SW480 (cell line): ENCODE data around the gene PYDC2.
"Not testable (repeated sequence)": the region's sequence is repeated elsewhere in the genome, so short reads cannot be mapped to it uniquely, and the experiment has no call there.

Experiments used
- DNase-seq: peaks from one replicate; pipeline ENCODE4 v3.0.0-alpha.2; 2016; ENCODE audit warnings: low spot score

The PYDC2 gene

GRCh38 chr3:191470545-191470944 lies 9.6 kb downstream of the PYDC2 start:
- no peak for DNase-seq

DNA sequence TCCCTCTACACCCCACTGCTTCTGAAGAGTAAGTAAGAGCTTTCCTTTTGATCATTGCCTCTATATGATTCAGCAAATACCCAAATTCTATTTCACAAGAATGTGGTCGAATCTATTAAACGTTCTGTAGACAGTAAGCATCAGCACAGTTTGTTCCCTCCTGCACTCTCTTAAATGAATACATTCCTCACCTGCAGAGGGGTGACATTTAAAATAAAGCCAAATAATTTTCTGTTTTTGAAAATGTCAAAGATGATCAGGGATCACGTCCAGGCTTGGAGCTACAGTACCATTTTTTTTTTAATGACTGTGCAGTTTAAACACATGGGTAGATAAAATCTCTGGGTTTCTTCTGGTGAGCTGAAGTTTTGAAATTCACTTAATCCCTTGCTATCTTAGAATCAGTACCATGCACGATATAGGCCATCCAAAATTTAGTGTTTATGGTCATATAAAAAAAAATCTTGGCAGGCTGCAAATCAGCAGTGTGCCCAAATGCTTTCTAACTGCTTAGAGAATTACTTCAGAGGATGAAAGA lies 12.8 kb downstream of the PYDC2 start:
- DNase-seq, result no peak

DNA sequence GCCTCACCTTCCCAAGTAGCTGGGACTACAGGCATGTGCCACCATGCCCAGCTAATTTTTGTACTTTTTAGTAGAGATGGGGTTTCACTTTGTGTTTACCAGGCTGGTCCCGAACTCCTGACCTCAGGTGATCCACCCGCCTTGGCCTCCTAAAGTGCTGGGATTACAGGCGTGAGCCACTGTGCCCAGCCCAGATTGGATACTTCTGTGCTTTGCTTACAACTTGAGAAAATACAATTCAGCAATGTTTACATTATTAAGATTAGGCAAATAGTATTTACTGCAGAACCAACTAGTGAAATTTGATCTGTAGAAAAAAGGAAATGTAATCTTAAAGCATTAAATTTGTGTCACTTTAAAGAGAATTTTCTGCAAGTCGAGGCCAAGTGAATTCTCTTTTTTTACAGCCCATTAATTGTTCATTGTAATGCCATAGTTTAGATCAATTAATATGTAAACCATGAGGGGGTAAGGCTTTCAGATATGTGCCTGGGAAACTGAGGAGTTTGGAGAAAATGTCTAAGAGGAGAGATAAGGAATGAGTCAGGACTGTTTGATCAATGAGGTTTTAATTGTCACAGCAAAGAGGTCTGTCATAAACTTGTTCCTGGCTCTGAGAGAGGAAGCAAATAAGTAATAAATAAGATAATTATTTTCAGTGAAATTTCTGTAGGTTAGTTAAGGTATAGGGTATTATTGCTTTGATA lies 15.3 kb downstream of the PYDC2 start:
- no peak for DNase-seq

DNA sequence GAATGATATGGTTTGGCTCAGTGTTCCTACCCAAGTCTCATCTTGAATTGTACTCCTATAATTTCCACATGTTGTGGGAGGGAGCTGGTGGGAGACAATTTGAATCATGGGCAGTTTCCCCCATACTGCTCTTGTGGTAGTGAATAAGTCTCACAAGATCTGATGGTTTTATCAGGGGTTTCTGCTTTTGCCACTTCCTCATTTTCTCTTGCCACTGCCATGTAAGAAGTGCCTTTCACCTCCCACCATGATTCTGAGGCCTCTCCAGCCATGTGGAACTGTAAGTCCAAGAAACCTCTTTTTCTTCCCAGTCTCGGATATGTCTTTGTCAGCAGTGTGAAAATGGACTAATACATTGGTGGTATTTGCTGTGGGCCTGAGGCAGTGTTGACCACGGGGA lies 23.0 kb downstream of the PYDC2 start:
- not testable (repeated sequence) for DNase-seq

DNA sequence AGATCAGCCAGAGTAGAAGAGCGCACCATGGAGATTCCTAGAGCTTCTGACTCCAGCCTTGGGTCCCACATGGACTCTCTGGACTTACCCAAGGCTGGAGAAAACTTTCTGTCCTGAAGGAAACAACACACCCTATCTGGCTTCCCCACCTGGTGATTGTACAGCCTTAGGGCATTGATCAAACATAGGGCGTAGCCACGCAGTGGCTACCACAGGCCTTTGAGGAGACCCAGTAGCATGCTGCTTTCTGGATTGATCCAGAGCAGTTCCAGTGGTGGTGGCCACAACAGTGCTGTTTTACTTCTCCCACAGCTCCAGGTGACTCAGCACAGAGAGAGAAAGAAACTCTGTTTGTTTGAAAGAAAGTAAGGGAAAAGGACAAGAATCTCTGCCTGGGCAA lies 23.5 kb downstream of the PYDC2 start:
- DNase-seq, result no peak

DNA sequence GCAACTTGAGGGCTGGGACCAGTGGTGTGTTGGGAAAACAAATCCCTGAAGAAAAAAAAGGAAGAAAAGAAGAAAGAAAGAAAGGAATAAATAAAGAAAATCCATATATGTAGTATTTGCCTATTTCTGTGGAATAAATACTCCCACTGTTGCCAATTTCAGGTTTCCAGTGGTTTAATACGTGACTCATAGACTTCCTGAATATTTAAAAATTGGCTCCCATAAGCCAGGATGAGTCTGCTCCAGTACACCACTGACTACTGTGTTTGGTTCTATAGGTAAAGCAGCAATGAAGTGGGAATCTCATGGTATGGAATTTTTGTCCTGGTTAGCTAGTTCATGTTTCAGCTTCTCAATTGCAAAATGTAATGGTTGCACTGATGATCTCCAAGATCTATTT lies 31.6 kb downstream of the PYDC2 start:
- DNase-seq, result no peak

DNA sequence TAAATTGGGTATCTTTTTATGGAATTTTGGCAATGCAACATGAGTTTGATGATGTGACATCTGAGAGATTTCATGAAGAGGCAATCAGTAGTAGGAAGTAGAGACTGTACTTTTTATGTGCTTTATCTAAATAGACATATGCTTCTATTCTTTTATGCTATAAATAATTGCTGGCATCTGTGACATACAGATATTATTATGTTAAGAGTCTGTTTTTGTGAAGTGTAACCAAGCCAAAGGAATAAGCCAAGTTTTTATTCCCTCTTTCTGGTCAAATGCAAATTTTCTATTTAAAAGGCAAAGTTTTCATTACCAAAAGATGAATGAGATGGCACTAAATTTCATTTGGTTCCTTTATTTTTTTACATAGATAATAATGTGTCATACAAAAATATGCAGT lies 32.4 kb downstream of the PYDC2 start:
- DNase-seq, result no peak

DNA sequence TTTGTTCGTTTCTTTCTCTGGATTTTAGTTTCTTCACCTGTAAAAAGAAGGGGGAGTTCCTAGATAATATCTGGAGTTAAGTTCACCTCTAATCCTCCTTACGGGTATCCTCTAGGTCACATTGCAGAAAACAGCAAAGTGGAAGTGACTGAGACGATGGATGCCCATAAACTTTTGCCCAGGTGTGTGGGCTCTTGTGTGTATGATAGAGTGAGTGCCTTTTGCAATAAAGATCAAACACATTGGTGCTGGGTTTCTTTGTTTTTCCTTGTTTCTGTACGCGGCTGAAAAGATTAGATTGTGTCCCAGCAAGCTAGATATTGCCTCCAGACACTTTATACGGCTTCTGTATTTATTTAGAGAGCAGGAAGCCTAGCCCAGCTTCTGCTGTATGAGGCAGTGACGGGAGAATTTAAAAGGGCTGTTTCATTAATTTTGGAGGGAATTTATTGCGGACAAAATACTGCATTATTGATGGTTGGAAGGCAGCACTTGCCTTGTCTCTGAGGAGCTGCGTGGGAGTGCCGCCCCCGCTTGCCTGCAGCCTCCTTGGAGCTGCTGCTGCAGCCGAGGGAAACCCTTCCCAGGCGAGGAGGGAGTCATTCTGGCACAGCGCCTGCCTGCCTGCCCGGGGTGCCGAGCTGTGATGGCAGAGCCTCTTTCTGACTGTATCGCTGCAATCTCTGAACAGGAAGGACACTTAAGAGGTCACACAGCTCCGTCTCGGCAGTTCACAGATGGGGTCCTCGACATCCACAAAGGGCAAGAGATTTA lies 38.5 kb downstream of the PYDC2 start:
- no peak for DNase-seq

GRCh38 chr3:191500892-191501291 lies 39.9 kb downstream of the PYDC2 start:
- DNase-seq, result no peak

- no peak for DNase-seq
These were observed 41.6 kb downstream of the PYDC2 start for GRCh38 chr3:191502583-191502982.

DNA sequence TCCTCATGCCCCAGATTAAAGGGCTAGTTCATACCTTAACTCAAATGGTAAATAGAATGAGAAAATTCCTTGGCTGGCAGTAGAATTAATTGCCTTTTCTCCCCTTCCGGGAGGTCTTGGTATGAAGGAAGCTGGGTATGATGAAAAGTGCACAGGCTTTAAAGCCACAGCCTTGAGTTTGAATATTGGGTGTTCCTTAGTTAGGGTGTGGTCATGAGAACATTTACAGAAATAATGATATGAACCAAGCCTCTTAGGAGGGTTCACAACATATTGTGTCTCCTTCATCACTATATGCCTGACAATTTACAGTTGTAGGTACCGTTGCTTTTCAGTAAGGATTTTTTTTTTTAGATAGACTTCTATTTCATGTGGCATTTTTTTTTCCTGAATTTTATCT lies 48.1 kb downstream of the PYDC2 start:
- no peak for DNase-seq
